ENCODE data around the gene PHF19.

The PHF19 gene

GRCh38 chr9:120904978-120905301 lies 28.0 kb upstream of the PHF19 start:
- Histone ChIP-seq H3K27me3 (ENCODE audit: low read depth) (no peaks in the 10 kb centered on the region), H3K4me1 (no peaks in the 10 kb centered on the region), H3K9me3 (no peaks in the 10 kb centered on the region), H3K36me3 (replicated peaks) (no peaks in the 10 kb centered on the region), H3K4me3 (no peak overlapping the region)
- DNase-seq (ENCODE audit: low spot score in 2 of 2): no peak
- in situ Hi-C loops (cut with MboI; ENCODE audit: low sequenced_read_pairs): no loop called here

GRCh38 chr9:120904061-120904977 lies 27.3 kb upstream of the PHF19 start:
- Histone ChIP-seq H3K36me3 (replicated peaks) (no peaks in the 10 kb centered on the region), H3K9me3 (no peaks in the 10 kb centered on the region), H3K4me1 (no peaks in the 10 kb centered on the region), H3K4me3 (no peak overlapping the region), H3K27me3 (ENCODE audit: low read depth) (no peaks in the 10 kb centered on the region)
- in situ Hi-C loops (cut with MboI; ENCODE audit: low sequenced_read_pairs): no loop called here
- DNase-seq (ENCODE audit: low spot score in 2 of 2): no peak

GRCh38 chr9:120902569-120903535 lies 25.9 kb upstream of the PHF19 start:
- Histone ChIP-seq H3K36me3 (replicated peaks) (no peaks in the 10 kb centered on the region), H3K4me3 (no peak overlapping the region), H3K27me3 (ENCODE audit: low read depth) (no peaks in the 10 kb centered on the region), H3K9me3 (no peaks in the 10 kb centered on the region), H3K4me1 (no peaks in the 10 kb centered on the region)
- DNase-seq (ENCODE audit: low spot score in 2 of 2): no peak
- in situ Hi-C loops (cut with MboI; ENCODE audit: low sequenced_read_pairs): no loop called here

GRCh38 chr9:120901755-120902568 lies 25.0 kb upstream of the PHF19 start:
- Histone ChIP-seq H3K36me3 (replicated peaks) (no peaks in the 10 kb centered on the region), H3K27me3 (ENCODE audit: low read depth) (no peaks in the 10 kb centered on the region), H3K9me3 (no peaks in the 10 kb centered on the region), H3K4me1 (no peaks in the 10 kb centered on the region), H3K4me3 (no peak overlapping the region)
- in situ Hi-C loops (cut with MboI; ENCODE audit: low sequenced_read_pairs): no loop called here
- DNase-seq (ENCODE audit: low spot score in 2 of 2): no peak

- no peaks in the 10 kb centered on the region for H3K27me3 ChIP-seq (ENCODE audit: low read depth)
- no peaks in the 10 kb centered on the region for H3K36me3 ChIP-seq (replicated peaks)
- in situ Hi-C loops (cut with MboI; ENCODE audit: low sequenced_read_pairs): no loop called here
- H3K9me3 ChIP-seq: no peaks in the 10 kb centered on the region
- DNase-seq (ENCODE audit: low spot score in 2 of 2): no peak
- H3K4me3 ChIP-seq: no peak overlapping the region
- no peaks in the 10 kb centered on the region for H3K4me1 ChIP-seq
These were observed 23.8 kb upstream of the PHF19 start for GRCh38 chr9:120900824-120901223.

GRCh38 chr9:120899490-120900068 lies 22.6 kb upstream of the PHF19 start:
- H3K4me3 ChIP-seq: no peak overlapping the region
- in situ Hi-C loops (cut with MboI; ENCODE audit: low sequenced_read_pairs): no loop called here
- no peaks in the 10 kb centered on the region for H3K36me3 ChIP-seq (replicated peaks)
- H3K9me3 ChIP-seq: no peaks in the 10 kb centered on the region
- no peaks in the 10 kb centered on the region for H3K4me1 ChIP-seq
- H3K27me3 ChIP-seq (ENCODE audit: low read depth): no peaks in the 10 kb centered on the region
- DNase-seq (ENCODE audit: low spot score in 2 of 2): no peak

- H3K9me3 ChIP-seq: no peaks in the 10 kb centered on the region
- no peak for DNase-seq (ENCODE audit: low spot score in 2 of 2)
- no peaks in the 10 kb centered on the region for H3K4me1 ChIP-seq
- no peak overlapping the region for H3K4me3 ChIP-seq
- in situ Hi-C loops (cut with MboI; ENCODE audit: low sequenced_read_pairs): no loop called here
- no peaks in the 10 kb centered on the region for H3K36me3 ChIP-seq (replicated peaks)
- no peaks in the 10 kb centered on the region for H3K27me3 ChIP-seq (ENCODE audit: low read depth)
These were observed 21.4 kb upstream of the PHF19 start for GRCh38 chr9:120898396-120898795.

GRCh38 chr9:120895951-120896350 lies 19.0 kb upstream of the PHF19 start:
- in situ Hi-C loops (cut with MboI; ENCODE audit: low sequenced_read_pairs): no loop called here
- DNase-seq (ENCODE audit: low spot score in 2 of 2): no peak
- no peaks in the 10 kb centered on the region for H3K4me1 ChIP-seq
- H3K9me3 ChIP-seq: no peaks in the 10 kb centered on the region
- no peaks in the 10 kb centered on the region for H3K36me3 ChIP-seq (replicated peaks)
- H3K4me3 ChIP-seq: no peak overlapping the region
- H3K27me3 ChIP-seq (ENCODE audit: low read depth): no peaks in the 10 kb centered on the region

GRCh38 chr9:120894321-120895148 lies 17.5 kb upstream of the PHF19 start:
- Histone ChIP-seq H3K27me3 (ENCODE audit: low read depth) (no peaks in the 10 kb centered on the region), H3K4me3 (no peak overlapping the region), H3K4me1 (no peaks in the 10 kb centered on the region), H3K36me3 (replicated peaks) (no peaks in the 10 kb centered on the region), H3K9me3 (no peaks in the 10 kb centered on the region)
- in situ Hi-C loops (cut with MboI; ENCODE audit: low sequenced_read_pairs): no loop called here
- DNase-seq (ENCODE audit: low spot score in 2 of 2): no peak

- Histone ChIP-seq H3K9me3 (no peaks in the 10 kb centered on the region), H3K4me3 (no peak overlapping the region), H3K4me1 (no peaks in the 10 kb centered on the region), H3K27me3 (ENCODE audit: low read depth) (no peaks in the 10 kb centered on the region), H3K36me3 (replicated peaks) (no peaks in the 10 kb centered on the region)
- DNase-seq (ENCODE audit: low spot score in 2 of 2): no peak
- in situ Hi-C loops (cut with MboI; ENCODE audit: low sequenced_read_pairs): no loop called here
These were observed 16.8 kb upstream of the PHF19 start for GRCh38 chr9:120893611-120894307.

- Histone ChIP-seq H3K4me1 (no peaks in the 10 kb centered on the region), H3K4me3 (no peak overlapping the region)
- DNase-seq (ENCODE audit: low spot score in 2 of 2): no peak
These were observed 16.0 kb upstream of the PHF19 start for GRCh38 chr9:120892748-120893610.

More at GRCh38 chr9:120892748-120893610, 16.0 kb upstream of the PHF19 start:
- in situ Hi-C loops (cut with MboI; ENCODE audit: low sequenced_read_pairs): no loop called here
- H3K27me3 ChIP-seq (ENCODE audit: low read depth): no peaks in the 10 kb centered on the region
- H3K9me3 ChIP-seq: no peaks in the 10 kb centered on the region
- no peaks in the 10 kb centered on the region for H3K36me3 ChIP-seq (replicated peaks)

Data from HAP-1 (cell line).